ENCODE measurements around the gene TTLL5. TPM values are rescaled to one million over a fixed set of nuclear protein-coding genes. Genes with fewer than 3 reads are reported as not detected.

The TTLL5 gene, protein sequence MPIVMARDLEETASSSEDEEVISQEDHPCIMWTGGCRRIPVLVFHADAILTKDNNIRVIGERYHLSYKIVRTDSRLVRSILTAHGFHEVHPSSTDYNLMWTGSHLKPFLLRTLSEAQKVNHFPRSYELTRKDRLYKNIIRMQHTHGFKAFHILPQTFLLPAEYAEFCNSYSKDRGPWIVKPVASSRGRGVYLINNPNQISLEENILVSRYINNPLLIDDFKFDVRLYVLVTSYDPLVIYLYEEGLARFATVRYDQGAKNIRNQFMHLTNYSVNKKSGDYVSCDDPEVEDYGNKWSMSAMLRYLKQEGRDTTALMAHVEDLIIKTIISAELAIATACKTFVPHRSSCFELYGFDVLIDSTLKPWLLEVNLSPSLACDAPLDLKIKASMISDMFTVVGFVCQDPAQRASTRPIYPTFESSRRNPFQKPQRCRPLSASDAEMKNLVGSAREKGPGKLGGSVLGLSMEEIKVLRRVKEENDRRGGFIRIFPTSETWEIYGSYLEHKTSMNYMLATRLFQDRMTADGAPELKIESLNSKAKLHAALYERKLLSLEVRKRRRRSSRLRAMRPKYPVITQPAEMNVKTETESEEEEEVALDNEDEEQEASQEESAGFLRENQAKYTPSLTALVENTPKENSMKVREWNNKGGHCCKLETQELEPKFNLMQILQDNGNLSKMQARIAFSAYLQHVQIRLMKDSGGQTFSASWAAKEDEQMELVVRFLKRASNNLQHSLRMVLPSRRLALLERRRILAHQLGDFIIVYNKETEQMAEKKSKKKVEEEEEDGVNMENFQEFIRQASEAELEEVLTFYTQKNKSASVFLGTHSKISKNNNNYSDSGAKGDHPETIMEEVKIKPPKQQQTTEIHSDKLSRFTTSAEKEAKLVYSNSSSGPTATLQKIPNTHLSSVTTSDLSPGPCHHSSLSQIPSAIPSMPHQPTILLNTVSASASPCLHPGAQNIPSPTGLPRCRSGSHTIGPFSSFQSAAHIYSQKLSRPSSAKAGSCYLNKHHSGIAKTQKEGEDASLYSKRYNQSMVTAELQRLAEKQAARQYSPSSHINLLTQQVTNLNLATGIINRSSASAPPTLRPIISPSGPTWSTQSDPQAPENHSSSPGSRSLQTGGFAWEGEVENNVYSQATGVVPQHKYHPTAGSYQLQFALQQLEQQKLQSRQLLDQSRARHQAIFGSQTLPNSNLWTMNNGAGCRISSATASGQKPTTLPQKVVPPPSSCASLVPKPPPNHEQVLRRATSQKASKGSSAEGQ (N-terminal part only)
- 10 to 100 TPM; 30.8 to 51.0 (median 32.8) TPM for total RNA-seq
- long read RNA-seq, donor 1, full-length matches to known transcripts: 1 of 5 reads
- long read RNA-seq, donor 1, partial matches to known transcripts: 1 of 5 reads
- long read RNA-seq, donor 1, other reads (novel, unspliced or antisense): 3 of 5 reads
- long read RNA-seq, donor 2, partial matches to known transcripts: 1 of 6 reads
- long read RNA-seq, donor 2, other reads (novel, unspliced or antisense): 3 of 6 reads

GRCh38 chr14:75660630-75661498 is at the start of gene TTLL5, which contains the start of gene ERG28:
Gene TTLL5 (plus strand): TSS chr14:75661246. CDS start chr14:75663150, 1,904 bp downstream.
Gene ERG28 (minus strand): TSS chr14:75660876. CDS start chr14:75657502, 3,374 bp downstream.
- TF ChIP-seq, protein P1, sequence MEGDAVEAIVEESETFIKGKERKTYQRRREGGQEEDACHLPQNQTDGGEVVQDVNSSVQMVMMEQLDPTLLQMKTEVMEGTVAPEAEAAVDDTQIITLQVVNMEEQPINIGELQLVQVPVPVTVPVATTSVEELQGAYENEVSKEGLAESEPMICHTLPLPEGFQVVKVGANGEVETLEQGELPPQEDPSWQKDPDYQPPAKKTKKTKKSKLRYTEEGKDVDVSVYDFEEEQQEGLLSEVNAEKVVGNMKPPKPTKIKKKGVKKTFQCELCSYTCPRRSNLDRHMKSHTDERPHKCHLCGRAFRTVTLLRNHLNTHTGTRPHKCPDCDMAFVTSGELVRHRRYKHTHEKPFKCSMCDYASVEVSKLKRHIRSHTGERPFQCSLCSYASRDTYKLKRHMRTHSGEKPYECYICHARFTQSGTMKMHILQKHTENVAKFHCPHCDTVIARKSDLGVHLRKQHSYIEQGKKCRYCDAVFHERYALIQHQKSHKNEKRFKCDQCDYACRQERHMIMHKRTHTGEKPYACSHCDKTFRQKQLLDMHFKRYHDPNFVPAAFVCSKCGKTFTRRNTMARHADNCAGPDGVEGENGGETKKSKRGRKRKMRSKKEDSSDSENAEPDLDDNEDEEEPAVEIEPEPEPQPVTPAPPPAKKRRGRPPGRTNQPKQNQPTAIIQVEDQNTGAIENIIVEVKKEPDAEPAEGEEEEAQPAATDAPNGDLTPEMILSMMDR (IDR thresholded peaks at IDR 0.05): no peak
- peak within 1 kb of the TSS; percentile 70 for H3K4me3 ChIP-seq
- H3K36me3 ChIP-seq (ENCODE audit: low read depth): no peaks in the 10 kb centered on the region
- H3K4me1 ChIP-seq (ENCODE audit: low read depth): peaks cover 4% of the 10 kb centered on the region
- intact Hi-C loops (cut with DNase I, micrococcal nuclease): no loop called here
- DNase-seq (peak; percentile 96 to 98 (median 98)), ATAC-seq (peak; percentile 95)
- no peaks in the 10 kb centered on the region for H3K9me3 ChIP-seq

DNA sequence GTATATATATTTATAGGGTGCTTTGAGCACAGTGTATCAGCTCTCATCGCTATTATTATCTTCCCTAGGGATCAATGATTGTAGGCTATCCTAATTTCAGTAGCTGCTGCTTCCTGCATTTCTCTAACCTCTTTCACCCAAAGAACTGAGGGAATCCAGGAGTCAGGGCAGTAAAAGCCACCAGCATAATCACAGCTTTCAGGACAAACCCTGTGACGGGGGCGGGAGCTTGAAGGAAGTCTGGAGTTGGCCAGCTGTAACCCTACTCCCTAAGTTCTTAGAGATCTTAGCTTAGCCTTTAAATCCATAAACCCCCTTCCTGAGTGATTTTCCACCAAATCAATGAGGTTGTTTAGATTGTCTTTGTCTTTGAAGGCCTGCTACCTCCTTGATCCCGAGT is 48.9 kb upstream of the TTLL5 start:
- TF ChIP-seq, protein P1 (IDR thresholded peaks at IDR 0.05): no peak
- ATAC-seq (no peak), DNase-seq (no peak)
- H3K4me3 ChIP-seq: no peak overlapping the region
- no peaks in the 10 kb centered on the region for H3K36me3 ChIP-seq (ENCODE audit: low read depth)
- no peaks in the 10 kb centered on the region for H3K4me1 ChIP-seq (ENCODE audit: low read depth)
- no peaks in the 10 kb centered on the region for H3K9me3 ChIP-seq
- intact Hi-C loops (cut with DNase I, micrococcal nuclease): no loop called here

DNA sequence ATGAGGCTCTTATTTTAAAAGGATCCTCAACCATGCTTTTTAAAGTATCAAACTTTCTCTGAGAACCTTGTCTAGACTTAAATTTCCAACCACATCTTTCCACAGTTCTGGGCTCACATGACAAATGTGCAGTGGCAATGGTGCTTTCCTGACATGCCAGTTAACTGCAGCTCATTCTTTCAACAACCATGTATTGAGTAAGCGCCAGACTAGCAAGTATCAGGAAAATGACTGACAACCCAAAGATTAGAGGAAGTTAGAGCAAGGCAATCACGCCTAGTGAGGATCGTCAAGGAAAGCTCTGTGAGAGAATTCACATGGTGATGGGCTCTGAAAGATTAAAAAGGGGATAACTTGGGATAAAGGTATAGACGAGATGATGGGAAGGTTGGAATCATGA is 46.9 kb upstream of the TTLL5 start:
- Histone ChIP-seq H3K4me1 (ENCODE audit: low read depth) (no peaks in the 10 kb centered on the region), H3K9me3 (no peaks in the 10 kb centered on the region), H3K36me3 (ENCODE audit: low read depth) (no peaks in the 10 kb centered on the region), H3K4me3 (no peak overlapping the region)
- intact Hi-C loops (cut with DNase I, micrococcal nuclease): no loop called here
- TF ChIP-seq, protein P1 (IDR thresholded peaks at IDR 0.05): no peak
- ATAC-seq (peak; percentile 22), DNase-seq (no peak)

GRCh38 chr14:75615200-75615599 is 45.8 kb upstream of the TTLL5 start:
- H3K9me3 ChIP-seq: no peaks in the 10 kb centered on the region
- ATAC-seq (peak; percentile 83), DNase-seq (no peak)
- no peak overlapping the region for H3K4me3 ChIP-seq
- intact Hi-C loops (cut with DNase I, micrococcal nuclease): no loop called here
- no peaks in the 10 kb centered on the region for H3K36me3 ChIP-seq (ENCODE audit: low read depth)
- TF ChIP-seq, protein P1 (IDR thresholded peaks at IDR 0.05): no peak
- H3K4me1 ChIP-seq (ENCODE audit: low read depth): no peaks in the 10 kb centered on the region
